A673 (cell line): ENCODE data around the gene ENHO.

Experiments used
- EZH2 ChIP-seq: fragments of 200-600 bp; sonication (generic); IDR thresholded peaks from 2 replicates; pipeline ENCODE4 v1.6.1; 2017; ENCODE audit warnings: borderline replicate concordance, low read depth, mild to moderate bottlenecking, mixed read lengths, antibody characterized with exemption, low read length; ENCODE audit not compliant: poor library complexity, severe bottlenecking
- TF ChIP-seq, protein P1 (sequence below): fragments of 300-800, 200-600 bp; sonication (generic); conservative IDR thresholded peaks from 2 replicates; pipeline ENCODE4 v1.5.1; 2017; ENCODE audit warnings: low read depth, mild to moderate bottlenecking, antibody characterized with exemption, low read length, moderate library complexity, mixed read lengths

GRCh38 chr9:34563262-34563661 lies 40.5 kb upstream of the ENHO start:
- TF ChIP-seq, protein P1, sequence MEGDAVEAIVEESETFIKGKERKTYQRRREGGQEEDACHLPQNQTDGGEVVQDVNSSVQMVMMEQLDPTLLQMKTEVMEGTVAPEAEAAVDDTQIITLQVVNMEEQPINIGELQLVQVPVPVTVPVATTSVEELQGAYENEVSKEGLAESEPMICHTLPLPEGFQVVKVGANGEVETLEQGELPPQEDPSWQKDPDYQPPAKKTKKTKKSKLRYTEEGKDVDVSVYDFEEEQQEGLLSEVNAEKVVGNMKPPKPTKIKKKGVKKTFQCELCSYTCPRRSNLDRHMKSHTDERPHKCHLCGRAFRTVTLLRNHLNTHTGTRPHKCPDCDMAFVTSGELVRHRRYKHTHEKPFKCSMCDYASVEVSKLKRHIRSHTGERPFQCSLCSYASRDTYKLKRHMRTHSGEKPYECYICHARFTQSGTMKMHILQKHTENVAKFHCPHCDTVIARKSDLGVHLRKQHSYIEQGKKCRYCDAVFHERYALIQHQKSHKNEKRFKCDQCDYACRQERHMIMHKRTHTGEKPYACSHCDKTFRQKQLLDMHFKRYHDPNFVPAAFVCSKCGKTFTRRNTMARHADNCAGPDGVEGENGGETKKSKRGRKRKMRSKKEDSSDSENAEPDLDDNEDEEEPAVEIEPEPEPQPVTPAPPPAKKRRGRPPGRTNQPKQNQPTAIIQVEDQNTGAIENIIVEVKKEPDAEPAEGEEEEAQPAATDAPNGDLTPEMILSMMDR, result no peak
- no peak for TF ChIP-seq EZH2
